Vagina (tissue), 2 donors: ENCODE data around the gene FBXW11. TPM values are rescaled to one million over a fixed set of nuclear protein-coding genes. Genes with fewer than 3 reads are reported as not detected.

Experiments used
- DNase-seq, 2 donors: peaks; one replicate each; pipeline ENCODE4 v3.0.0-alpha.2; 2017; ENCODE audit errors: extremely low spot score in 2 of 2
- H3K27ac ChIP-seq: fragments of 200-600 bp; sonication (generic); one replicate; pipeline ENCODE4 v1.5.1; 2019
- H3K27me3 ChIP-seq: fragments of 200-600 bp; sonication (generic); one replicate; pipeline ENCODE4 v1.5.1; 2019
- H3K36me3 ChIP-seq, 2 donors: fragments of 200-600 bp; sonication (generic); one replicate each; pipeline ENCODE4 v1.5.1; 2017 to 2019
- H3K4me1 ChIP-seq: fragments of 200-600 bp; sonication (generic); one replicate; pipeline ENCODE4 v1.5.1; 2019
- H3K4me3 ChIP-seq, 2 donors: fragments of 200-600 bp; sonication (generic); 1 replicate in 1 of 2; 2 replicates in 1 of 2; pipeline ENCODE4 v1.5.1; 2016 to 2019
- H3K9me3 ChIP-seq: fragments of 200-600 bp; sonication (generic); one replicate; pipeline ENCODE4 v1.5.1; 2019
- POLR2A ChIP-seq, 2 donors: fragments of 450-650 bp; IDR thresholded peaks; one replicate each; pipeline ENCODE4 v1.6.1; 2017; ENCODE audit warnings: antibody characterized with exemption in 2 of 2, mild to moderate bottlenecking in 2 of 2, moderate library complexity in 2 of 2
- POLR2AphosphoS5 ChIP-seq, 2 donors: sonication (generic); formaldehyde crosslinking; IDR thresholded peaks; one replicate each; pipeline ENCODE4 v1.9.0; 2017; ENCODE audit warnings: antibody characterized with exemption in 2 of 2, mild to moderate bottlenecking in 2 of 2, low read depth in 1 of 2; ENCODE audit not compliant: insufficient read depth in 1 of 2
- intact Hi-C: fragments of 100-400 bp; cut with DNase I; formaldehyde crosslinking; loops from one replicate; pipeline ENCODE4 v1.15.1; 2023
- total RNA-seq: library from RNA; depleted of rRNA; stranded (reverse); fragments of >200 nt; gene quantifications from one replicate; pipeline ENCODE4 v1.2.3, GENCODE V29; 2016
- TF ChIP-seq, protein P1 (sequence below), 3 experiments: fragments of 450-650 bp in 2 of 3; fragments of 200-600 bp in 1 of 3; sonication (generic) in 1 of 3; IDR thresholded peaks; one replicate each; pipeline ENCODE4 v1.5.1; 2017 to 2019; ENCODE audit warnings: antibody characterized with exemption in 3 of 3, mild to moderate bottlenecking in 2 of 3, moderate library complexity in 2 of 3

Gene FBXW11
- total RNA-seq, 1 donor from 2014 or later: 40.5 TPM

DNA sequence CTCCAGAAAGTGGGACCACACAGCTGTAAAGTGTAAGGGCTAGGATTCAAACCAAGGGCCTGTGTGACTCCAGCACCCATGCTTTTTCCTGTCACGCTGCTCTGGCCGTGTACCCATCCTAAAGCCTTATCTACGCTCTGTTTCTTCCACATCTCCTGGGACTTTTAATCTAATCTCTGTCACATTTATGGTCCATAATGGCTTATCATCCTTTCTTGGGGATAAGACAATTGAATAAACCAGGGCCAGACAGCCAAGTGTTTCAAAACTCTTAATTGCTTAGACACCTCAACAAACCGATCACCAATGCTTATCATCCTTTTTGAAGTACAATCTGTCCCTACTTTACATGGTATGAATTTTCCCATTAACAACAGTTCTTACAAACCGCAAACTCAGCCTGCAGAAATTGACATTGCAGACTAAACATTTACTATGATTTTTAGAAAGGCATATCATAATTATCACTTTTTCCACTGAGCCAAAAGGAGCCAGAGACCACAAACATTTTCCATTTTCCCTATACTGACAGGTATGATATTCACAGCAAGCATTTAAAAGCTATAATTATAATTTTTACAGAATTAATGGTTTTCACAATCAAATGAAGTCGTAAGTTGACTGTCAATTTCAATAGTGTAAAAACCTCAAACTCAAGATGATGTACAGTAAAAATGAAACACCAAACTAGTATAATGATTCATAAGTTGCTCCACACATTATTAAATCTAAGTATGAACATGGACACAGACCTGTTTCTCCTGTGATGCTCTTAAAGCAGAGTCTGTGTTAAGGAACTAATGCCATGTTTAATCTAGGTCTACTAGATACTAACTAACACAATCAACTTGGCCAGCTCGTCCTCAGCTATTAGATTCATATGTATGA is 99.5 kb downstream of the FBXW11 start:
- Histone ChIP-seq H3K27me3 (no peaks in the 10 kb centered on the region), H3K27ac (no peak overlapping the region), H3K4me1 (no peaks in the 10 kb centered on the region), H3K36me3 (peaks cover 0 to 6% of the 10 kb centered on the region in 2 donors), H3K9me3 (no peaks in the 10 kb centered on the region), H3K4me3 (no peak overlapping the region)
- TF ChIP-seq, protein P1, sequence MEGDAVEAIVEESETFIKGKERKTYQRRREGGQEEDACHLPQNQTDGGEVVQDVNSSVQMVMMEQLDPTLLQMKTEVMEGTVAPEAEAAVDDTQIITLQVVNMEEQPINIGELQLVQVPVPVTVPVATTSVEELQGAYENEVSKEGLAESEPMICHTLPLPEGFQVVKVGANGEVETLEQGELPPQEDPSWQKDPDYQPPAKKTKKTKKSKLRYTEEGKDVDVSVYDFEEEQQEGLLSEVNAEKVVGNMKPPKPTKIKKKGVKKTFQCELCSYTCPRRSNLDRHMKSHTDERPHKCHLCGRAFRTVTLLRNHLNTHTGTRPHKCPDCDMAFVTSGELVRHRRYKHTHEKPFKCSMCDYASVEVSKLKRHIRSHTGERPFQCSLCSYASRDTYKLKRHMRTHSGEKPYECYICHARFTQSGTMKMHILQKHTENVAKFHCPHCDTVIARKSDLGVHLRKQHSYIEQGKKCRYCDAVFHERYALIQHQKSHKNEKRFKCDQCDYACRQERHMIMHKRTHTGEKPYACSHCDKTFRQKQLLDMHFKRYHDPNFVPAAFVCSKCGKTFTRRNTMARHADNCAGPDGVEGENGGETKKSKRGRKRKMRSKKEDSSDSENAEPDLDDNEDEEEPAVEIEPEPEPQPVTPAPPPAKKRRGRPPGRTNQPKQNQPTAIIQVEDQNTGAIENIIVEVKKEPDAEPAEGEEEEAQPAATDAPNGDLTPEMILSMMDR (IDR thresholded peaks at IDR 0.05): no peak
- TF ChIP-seq POLR2AphosphoS5 (IDR thresholded peaks at IDR 0.05; ENCODE audit: insufficient read depth in 1 of 2, low read depth in 1 of 2) (no peak), POLR2A (IDR thresholded peaks at IDR 0.05) (no peak)
- DNase-seq: no peak
- intact Hi-C loops: loop anchor here (5.0 kb wide), 1 partner anchor 490 kb away; the partner anchor contains the start of gene FGF18

DNA sequence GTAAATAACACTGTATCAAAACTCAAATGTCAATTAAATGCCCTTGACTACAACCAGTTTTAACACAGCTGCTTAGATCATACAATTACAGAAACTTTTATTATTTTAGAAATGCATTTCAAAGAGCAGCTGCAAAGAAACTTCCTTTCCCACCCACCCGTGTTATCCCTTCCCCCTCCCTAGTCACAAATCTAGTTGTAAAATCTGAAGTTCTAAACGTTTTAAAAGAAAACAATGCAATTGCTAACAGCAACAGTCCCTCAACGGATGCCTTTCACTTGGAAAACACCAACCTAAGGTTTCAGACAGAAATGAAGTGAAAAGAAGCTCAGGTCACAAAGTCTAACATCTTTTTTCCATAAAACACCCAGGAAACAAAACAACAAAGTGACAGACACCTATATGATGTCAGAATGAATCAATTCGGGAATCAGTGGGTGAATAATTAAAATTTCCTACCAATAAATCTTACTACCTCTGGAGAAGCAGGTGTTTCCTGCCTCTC is 100.3 kb downstream of the FBXW11 start:
- H3K27ac ChIP-seq: no peak overlapping the region
- no peaks in the 10 kb centered on the region for H3K9me3 ChIP-seq
- peaks cover 0 to 6% of the 10 kb centered on the region in 2 donors for H3K36me3 ChIP-seq
- intact Hi-C loops: loop anchor here (5.0 kb wide), 1 partner anchor 489 kb away; the partner anchor contains the start of gene FGF18
- no peaks in the 10 kb centered on the region for H3K4me1 ChIP-seq
- H3K4me3 ChIP-seq: no peak overlapping the region
- H3K27me3 ChIP-seq: no peaks in the 10 kb centered on the region
- DNase-seq: no peak
- TF ChIP-seq POLR2AphosphoS5 (IDR thresholded peaks at IDR 0.05; ENCODE audit: insufficient read depth in 1 of 2, low read depth in 1 of 2) (no peak), POLR2A (IDR thresholded peaks at IDR 0.05) (no peak)
- TF ChIP-seq, protein P1 (IDR thresholded peaks at IDR 0.05): no peak

DNA sequence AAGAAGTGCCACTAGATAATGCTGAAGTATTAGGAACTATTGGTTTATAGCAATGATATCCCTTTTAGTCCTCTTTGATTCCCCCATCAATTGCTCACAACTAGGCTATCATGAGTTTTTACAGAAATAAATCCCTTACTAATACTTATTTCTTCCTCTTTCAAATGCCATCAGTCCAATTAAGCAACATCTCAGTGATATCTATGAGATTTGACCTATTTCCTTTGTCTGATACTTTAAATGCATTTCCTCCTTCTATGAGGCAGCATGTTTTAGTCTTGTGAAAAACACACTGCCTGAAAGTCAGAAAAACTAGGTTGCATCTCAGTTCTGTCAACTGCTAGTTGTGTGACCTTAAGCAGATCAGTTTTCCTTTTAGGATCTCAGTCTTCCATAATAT is 101.6 kb downstream of the FBXW11 start:
- no peak for DNase-seq
- H3K36me3 ChIP-seq: no peaks in the 10 kb centered on the region
- H3K4me3 ChIP-seq: no peak overlapping the region
- no peak for TF ChIP-seq POLR2A (IDR thresholded peaks at IDR 0.05)
- TF ChIP-seq, protein P1 (IDR thresholded peaks at IDR 0.05): no peak
- no peak for TF ChIP-seq POLR2AphosphoS5 (IDR thresholded peaks at IDR 0.05; ENCODE audit: insufficient read depth in 1 of 2, low read depth in 1 of 2)
- intact Hi-C loops: loop anchor here (5.0 kb wide), 1 partner anchor 488 kb away; the partner anchor contains the start of gene FGF18
- no peaks in the 10 kb centered on the region for H3K27me3 ChIP-seq
- no peaks in the 10 kb centered on the region for H3K4me1 ChIP-seq
- no peaks in the 10 kb centered on the region for H3K9me3 ChIP-seq
- H3K27ac ChIP-seq: no peak overlapping the region

DNA sequence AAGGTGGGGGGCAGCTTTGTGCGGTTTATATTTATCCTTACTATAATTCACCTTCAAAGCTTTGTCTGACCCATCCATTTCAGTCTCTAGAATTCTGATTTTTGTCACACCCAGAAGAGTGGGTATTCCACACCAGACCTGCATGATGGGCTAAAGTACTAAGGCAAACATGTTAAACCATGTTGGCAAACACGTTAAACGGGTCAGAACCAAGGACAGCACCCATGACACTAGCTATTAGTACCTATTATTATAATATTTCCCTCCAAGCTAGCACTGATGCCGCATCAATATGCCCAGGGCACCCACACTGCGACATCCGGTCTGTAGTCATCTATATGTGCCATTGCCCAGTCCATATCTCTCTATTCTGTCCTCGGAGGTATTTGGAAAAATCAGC is 104.7 kb downstream of the FBXW11 start:
- TF ChIP-seq, protein P1 (IDR thresholded peaks at IDR 0.05): no peak
- no peak for TF ChIP-seq POLR2A (IDR thresholded peaks at IDR 0.05)
- no peak for TF ChIP-seq POLR2AphosphoS5 (IDR thresholded peaks at IDR 0.05; ENCODE audit: insufficient read depth in 1 of 2, low read depth in 1 of 2)
- no peak for DNase-seq
- no peak overlapping the region for H3K4me3 ChIP-seq
- no peaks in the 10 kb centered on the region for H3K4me1 ChIP-seq
- H3K27me3 ChIP-seq: no peaks in the 10 kb centered on the region
- intact Hi-C loops: no loop called here
- H3K36me3 ChIP-seq: no peaks in the 10 kb centered on the region
- H3K27ac ChIP-seq: no peak overlapping the region
- H3K9me3 ChIP-seq: no peaks in the 10 kb centered on the region

DNA sequence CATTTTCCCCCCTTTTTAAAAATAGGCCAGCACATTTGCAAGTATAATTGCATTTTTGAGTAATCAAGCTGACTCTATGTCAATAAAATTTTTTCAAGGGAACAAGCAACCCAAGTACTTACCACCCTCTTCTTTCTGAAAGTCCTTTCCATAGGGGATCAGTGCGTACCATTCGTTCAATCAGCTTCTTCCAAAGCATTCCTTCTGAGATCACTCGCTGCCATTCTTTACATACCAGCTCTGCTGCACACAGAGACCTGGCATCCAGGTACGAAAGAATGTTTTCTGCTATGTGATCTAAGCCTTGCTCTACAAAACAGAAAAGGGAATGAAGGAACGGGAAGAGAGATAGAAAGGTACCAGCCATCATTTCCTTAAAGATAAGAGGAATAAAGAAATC is 106.6 kb downstream of the FBXW11 start:
- intact Hi-C loops: no loop called here
- TF ChIP-seq POLR2A (IDR thresholded peaks at IDR 0.05) (no peak), POLR2AphosphoS5 (IDR thresholded peaks at IDR 0.05; ENCODE audit: insufficient read depth in 1 of 2, low read depth in 1 of 2) (no peak)
- TF ChIP-seq, protein P1 (IDR thresholded peaks at IDR 0.05): no peak
- Histone ChIP-seq H3K9me3 (no peaks in the 10 kb centered on the region), H3K4me1 (no peaks in the 10 kb centered on the region), H3K27ac (no peak overlapping the region), H3K36me3 (no peaks in the 10 kb centered on the region), H3K4me3 (no peak overlapping the region), H3K27me3 (no peaks in the 10 kb centered on the region)
- DNase-seq: no peak
